GM21381 (cell line): ENCODE measurements around the gene SLC1A1.
"Not testable (repeated sequence)": the region's sequence is repeated elsewhere in the genome, so short reads cannot be mapped to it uniquely, and the experiment has no call there.

Source experiments
- ATAC-seq: cut with Tn5 transposase; IDR thresholded peaks from one replicate; pipeline ENCODE4 v1.9.1; 2021; ENCODE audit warnings: mild to moderate bottlenecking, moderate library complexity; ENCODE audit not compliant: unreplicated experiment

The SLC1A1 gene

GRCh38 chr9:4504250-4504649, 14.0 kb downstream of the SLC1A1 start:
- no peak for ATAC-seq

- ATAC-seq: no peak
These were observed 16.2 kb downstream of the SLC1A1 start for GRCh38 chr9:4506490-4506889.

GRCh38 chr9:4507306-4508130, 17.2 kb downstream of the SLC1A1 start:
- ATAC-seq: no peak

- no peak for ATAC-seq
These were observed 18.1 kb downstream of the SLC1A1 start for GRCh38 chr9:4508246-4508906.

- no peak for ATAC-seq
These were observed 18.8 kb downstream of the SLC1A1 start for GRCh38 chr9:4508907-4509589.

GRCh38 chr9:4509590-4509984, 19.3 kb downstream of the SLC1A1 start:
- no peak for ATAC-seq

- no peak for ATAC-seq
These were observed 20.5 kb downstream of the SLC1A1 start for GRCh38 chr9:4510546-4511322.

GRCh38 chr9:4514252-4515128, 24.2 kb downstream of the SLC1A1 start:
- ATAC-seq: no peak

- peak; percentile 34 for ATAC-seq
These were observed 25.7 kb downstream of the SLC1A1 start for GRCh38 chr9:4515958-4516375.

GRCh38 chr9:4517274-4517673, 27.0 kb downstream of the SLC1A1 start:
- ATAC-seq: no peak

- ATAC-seq: peak; percentile 35
These were observed 29.3 kb downstream of the SLC1A1 start for GRCh38 chr9:4519604-4520003.

- ATAC-seq: no peak
These were observed 29.8 kb downstream of the SLC1A1 start for GRCh38 chr9:4520055-4520454.

- ATAC-seq: no peak
These were observed 40.1 kb downstream of the SLC1A1 start for GRCh38 chr9:4530375-4530774.

- ATAC-seq: not testable (repeated sequence)
These were observed 40.6 kb downstream of the SLC1A1 start for GRCh38 chr9:4530831-4531230.

GRCh38 chr9:4531355-4531754, 41.1 kb downstream of the SLC1A1 start:
- not testable (repeated sequence) for ATAC-seq

GRCh38 chr9:4533881-4534280, 43.6 kb downstream of the SLC1A1 start:
- ATAC-seq: not testable (repeated sequence)

GRCh38 chr9:4536196-4536595, 45.9 kb downstream of the SLC1A1 start:
- not testable (repeated sequence) for ATAC-seq

- no peak for ATAC-seq
These were observed 47.3 kb downstream of the SLC1A1 start for GRCh38 chr9:4537581-4537980.

GRCh38 chr9:4538107-4538506, 47.8 kb downstream of the SLC1A1 start:
- ATAC-seq: no peak

GRCh38 chr9:4538621-4539020, 48.4 kb downstream of the SLC1A1 start:
- ATAC-seq: no peak
